Measurements from ENCODE around the gene TNFRSF4.

DNA sequence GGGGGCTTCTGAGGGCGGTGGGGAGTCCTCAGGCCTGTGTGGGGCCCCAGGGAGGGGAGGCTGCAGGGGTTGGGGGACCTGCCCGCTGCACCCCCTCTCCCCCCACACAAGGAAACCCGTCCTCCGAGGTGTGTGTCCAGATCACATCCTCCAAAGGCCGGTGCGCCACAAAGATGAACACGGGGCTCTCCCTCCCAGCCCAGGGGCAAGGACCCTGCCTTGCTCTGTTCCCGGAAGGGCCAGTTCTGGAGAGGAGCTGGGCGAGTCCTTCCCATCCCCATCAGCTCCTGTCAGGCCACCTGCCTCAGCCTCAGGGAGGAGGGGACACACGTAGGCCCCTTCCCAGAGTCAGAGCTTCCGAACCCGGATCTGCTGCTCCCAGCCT lies 42.8 kb downstream of the TNFRSF4 start:
- TF ChIP-seq, protein P1, sequence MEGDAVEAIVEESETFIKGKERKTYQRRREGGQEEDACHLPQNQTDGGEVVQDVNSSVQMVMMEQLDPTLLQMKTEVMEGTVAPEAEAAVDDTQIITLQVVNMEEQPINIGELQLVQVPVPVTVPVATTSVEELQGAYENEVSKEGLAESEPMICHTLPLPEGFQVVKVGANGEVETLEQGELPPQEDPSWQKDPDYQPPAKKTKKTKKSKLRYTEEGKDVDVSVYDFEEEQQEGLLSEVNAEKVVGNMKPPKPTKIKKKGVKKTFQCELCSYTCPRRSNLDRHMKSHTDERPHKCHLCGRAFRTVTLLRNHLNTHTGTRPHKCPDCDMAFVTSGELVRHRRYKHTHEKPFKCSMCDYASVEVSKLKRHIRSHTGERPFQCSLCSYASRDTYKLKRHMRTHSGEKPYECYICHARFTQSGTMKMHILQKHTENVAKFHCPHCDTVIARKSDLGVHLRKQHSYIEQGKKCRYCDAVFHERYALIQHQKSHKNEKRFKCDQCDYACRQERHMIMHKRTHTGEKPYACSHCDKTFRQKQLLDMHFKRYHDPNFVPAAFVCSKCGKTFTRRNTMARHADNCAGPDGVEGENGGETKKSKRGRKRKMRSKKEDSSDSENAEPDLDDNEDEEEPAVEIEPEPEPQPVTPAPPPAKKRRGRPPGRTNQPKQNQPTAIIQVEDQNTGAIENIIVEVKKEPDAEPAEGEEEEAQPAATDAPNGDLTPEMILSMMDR (CRISPR knock-in tag; IDR thresholded peaks at IDR 0.05) = no peak
- TF ChIP-seq IRF1 (CRISPR knock-in tag; IDR thresholded peaks at IDR 0.05; ENCODE audit: low read depth) (no peak), ZNF503 (CRISPR knock-in tag; IDR thresholded peaks at IDR 0.05) (no peak), SNAI1 (CRISPR knock-in tag; IDR thresholded peaks at IDR 0.05; ENCODE audit: borderline replicate concordance) (no peak), NCOR1 (IDR thresholded peaks at IDR 0.05; ENCODE audit: borderline replicate concordance, low read length) (no peak), RFX3 (CRISPR knock-in tag; IDR thresholded peaks at IDR 0.05) (no peak), TCF7 (IDR thresholded peaks at IDR 0.05; ENCODE audit: low read depth) (no peak), SRSF9 (IDR thresholded peaks at IDR 0.05; ENCODE audit: borderline replicate concordance, insufficient read depth, low read depth, low read length, poor library complexity, severe bottlenecking) (no peak)
- TF ChIP-seq, protein P2, sequence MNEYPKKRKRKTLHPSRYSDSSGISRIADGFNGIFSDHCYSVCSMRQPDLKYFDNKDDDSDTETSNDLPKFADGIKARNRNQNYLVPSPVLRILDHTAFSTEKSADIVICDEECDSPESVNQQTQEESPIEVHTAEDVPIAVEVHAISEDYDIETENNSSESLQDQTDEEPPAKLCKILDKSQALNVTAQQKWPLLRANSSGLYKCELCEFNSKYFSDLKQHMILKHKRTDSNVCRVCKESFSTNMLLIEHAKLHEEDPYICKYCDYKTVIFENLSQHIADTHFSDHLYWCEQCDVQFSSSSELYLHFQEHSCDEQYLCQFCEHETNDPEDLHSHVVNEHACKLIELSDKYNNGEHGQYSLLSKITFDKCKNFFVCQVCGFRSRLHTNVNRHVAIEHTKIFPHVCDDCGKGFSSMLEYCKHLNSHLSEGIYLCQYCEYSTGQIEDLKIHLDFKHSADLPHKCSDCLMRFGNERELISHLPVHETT (CRISPR knock-in tag; conservative IDR thresholded peaks at IDR 0.05) = no peak
